PC-9 (cell line): ENCODE results near the gene SH3RF3. TPM values are rescaled to one million over a fixed set of nuclear protein-coding genes. Genes with fewer than 3 reads are reported as not detected.

Experiments
- BruUV-seq: library from RNA; stranded (reverse); fragments of 400-500 nt; replicated peaks from 2 replicates; lab custom pipeline; 2021; lab: Mats Ljungman, UMichigan
- CTCF ChIA-PET: fragments of 300-600 bp; sonication (Branson Sonifier 250); formaldehyde crosslinking; loops from one replicate; lab custom pipeline; 2022; ENCODE audit warnings: antibody characterized with exemption; lab: Charles Lee
- POLR2A ChIA-PET: fragments of 300-600 bp; sonication (Branson Sonifier 250); formaldehyde crosslinking; loops from one replicate; lab custom pipeline; 2022; ENCODE audit warnings: antibody characterized with exemption; ENCODE audit not compliant: unreplicated experiment; lab: Charles Lee
- DNase-seq, 2 experiments: peaks; one replicate each; pipeline versions ENCODE4 v3.0.0 to v3.0.0-alpha.2; 2015 to 2022; ENCODE audit warnings: mixed read lengths in 1 of 2
- H2AFZ ChIP-seq: fragments of 200-600 bp; sonication (generic); 2 replicates; pipeline ENCODE4 v1.8.1; 2017; ENCODE audit warnings: antibody characterized with exemption
- H3F3A ChIP-seq: fragments of 200-600 bp; sonication (generic); 2 replicates; pipeline ENCODE4 v1.8.1; 2017; ENCODE audit warnings: antibody characterized with exemption, mild to moderate bottlenecking, low read depth; ENCODE audit not compliant: insufficient read depth
- H3K27ac ChIP-seq: fragments of 200-600 bp; sonication (generic); 2 replicates; pipeline ENCODE4 v1.6.1; 2016; ENCODE audit warnings: mixed run types
- H3K27me3 ChIP-seq: fragments of 200-600 bp; sonication (generic); 2 replicates; pipeline ENCODE4 v1.6.1; 2016; ENCODE audit warnings: low read depth, mixed run types; ENCODE audit not compliant: insufficient read depth
- H3K36me3 ChIP-seq: fragments of 200-600 bp; sonication (generic); 2 replicates; pipeline ENCODE4 v1.6.1; 2016; ENCODE audit warnings: low read depth, mixed run types
- H3K4me1 ChIP-seq: fragments of 200-600 bp; sonication (generic); replicated peaks from 2 replicates; pipeline ENCODE4 v1.6.1; 2016; ENCODE audit warnings: mixed run types; ENCODE audit not compliant: insufficient read depth
- H3K4me2 ChIP-seq: fragments of 200-600 bp; sonication (generic); 2 replicates; pipeline ENCODE4 v1.6.1; 2017; ENCODE audit warnings: mixed run types
- H3K4me3 ChIP-seq: fragments of 200-600 bp; sonication (generic); 2 replicates; pipeline ENCODE4 v1.6.1; 2016; ENCODE audit warnings: mixed run types
- H3K79me2 ChIP-seq: fragments of 200-600 bp; sonication (generic); 2 replicates; pipeline ENCODE4 v1.6.1; 2017; ENCODE audit warnings: low read depth, mixed run types
- H3K9me2 ChIP-seq: fragments of 200-600 bp; sonication (generic); 2 replicates; pipeline ENCODE4 v1.8.1; 2017; ENCODE audit warnings: mild to moderate bottlenecking; ENCODE audit not compliant: insufficient read depth
- H3K9me3 ChIP-seq: fragments of 200-600 bp; sonication (generic); 2 replicates; pipeline ENCODE4 v1.8.1; 2016; ENCODE audit warnings: low read depth; ENCODE audit not compliant: insufficient read depth
- H4K20me1 ChIP-seq: fragments of 200-600 bp; sonication (generic); 2 replicates; pipeline ENCODE4 v1.8.1; 2017; ENCODE audit not compliant: insufficient read depth
- CTCF ChIP-seq: fragments of 200-600 bp; sonication (generic); conservative IDR thresholded peaks from 2 replicates; pipeline ENCODE4 v1.6.1; 2017; ENCODE audit warnings: mixed run types, antibody characterized with exemption, mild to moderate bottlenecking, moderate library complexity
- EZH2 ChIP-seq: fragments of 200-600 bp; sonication (generic); IDR thresholded peaks from 2 replicates; pipeline ENCODE4 v1.8.0; 2017; ENCODE audit warnings: antibody characterized with exemption, low read depth
- intact Hi-C: fragments of 100-400 bp; cut with micrococcal nuclease; formaldehyde crosslinking; loops from one replicate; pipeline ENCODE4 v1.10.0; 2022; ENCODE audit not compliant: unreplicated experiment
- total RNA-seq: library from RNA; stranded (reverse); gene quantifications from 2 replicates; pipeline ENCODE4 v1.2.3, GENCODE V29; 2021

Gene SH3RF3
- total RNA-seq, 1 experiment from 2014 or later, result 6.1 TPM

- H3K4me2 ChIP-seq, result no peak overlapping the region
- H3K79me2 ChIP-seq, result peaks cover 14% of the 10 kb centered on the region; the same call in 1 of the 2 replicates
- no peaks in the 10 kb centered on the region for H3K27me3 ChIP-seq
- H3K4me3 ChIP-seq, result no peak overlapping the region
- intact Hi-C loops, result no loop called here
- BruUV-seq, result no TSS peak
- H3K9me2 ChIP-seq, result no peaks in the 10 kb centered on the region
- peaks cover 10% of the 10 kb centered on the region; the same call in 1 of the 2 replicates for H3F3A ChIP-seq
- ChIA-PET POLR2A (no interaction called here), CTCF (no interaction called here)
- no peak for DNase-seq
- TF ChIP-seq CTCF (no peak), EZH2 (no peak)
- H3K27ac ChIP-seq, result no peak overlapping the region
- no peak overlapping the region for H2AFZ ChIP-seq
- no peaks in the 10 kb centered on the region for H3K36me3 ChIP-seq
- H3K4me1 ChIP-seq, result peaks cover 26% of the 10 kb centered on the region
- no peaks in the 10 kb centered on the region for H4K20me1 ChIP-seq
- H3K9me3 ChIP-seq, result no peaks in the 10 kb centered on the region
Observed at GRCh38 chr2:109272461-109272860, 143.5 kb downstream of the SH3RF3 start.

GRCh38 chr2:109275120-109276012 is 146.4 kb downstream of the SH3RF3 start:
- Histone ChIP-seq H3K36me3 (no peaks in the 10 kb centered on the region), H3K27ac (no peak overlapping the region), H3K9me3 (no peaks in the 10 kb centered on the region), H3K4me3 (no peak overlapping the region), H4K20me1 (no peaks in the 10 kb centered on the region), H3K4me2 (no peak overlapping the region), H2AFZ (no peak overlapping the region), H3F3A (peaks cover 4% of the 10 kb centered on the region; the same call in 1 of the 2 replicates), H3K9me2 (no peaks in the 10 kb centered on the region; the same call in 1 of the 2 replicates), H3K4me1 (peaks cover 22% of the 10 kb centered on the region), H3K79me2 (0 out of 2 replicates have a peak, but pooled peaks cover 14% of the 10 kb centered on the region), H3K27me3 (no peaks in the 10 kb centered on the region)
- BruUV-seq, result no TSS peak
- CTCF ChIA-PET, result no interaction called here
- intact Hi-C loops, result no loop called here
- TF ChIP-seq EZH2 (no peak), CTCF (no peak)
- POLR2A ChIA-PET, result no interaction called here
- no peak for DNase-seq

- ChIA-PET CTCF (no interaction called here), POLR2A (no interaction called here)
- no peak overlapping the region for H3K4me2 ChIP-seq
- no peak overlapping the region for H3K4me3 ChIP-seq
- intact Hi-C loops, result no loop called here
- H3K4me1 ChIP-seq, result peaks cover 18% of the 10 kb centered on the region
- H4K20me1 ChIP-seq, result peaks cover 8% of the 10 kb centered on the region; the same call in 1 of the 2 replicates
- H3K27me3 ChIP-seq, result no peaks in the 10 kb centered on the region
- BruUV-seq, result no TSS peak
- TF ChIP-seq EZH2, result no peak
- no peak for TF ChIP-seq CTCF
- no peaks in the 10 kb centered on the region for H3F3A ChIP-seq
- H3K9me3 ChIP-seq, result no peaks in the 10 kb centered on the region
- no peak overlapping the region for H2AFZ ChIP-seq
- DNase-seq, result no peak
- no peak overlapping the region for H3K27ac ChIP-seq
- H3K79me2 ChIP-seq, result 0 out of 2 replicates have a peak, but pooled peaks cover 7% of the 10 kb centered on the region
- no peaks in the 10 kb centered on the region for H3K36me3 ChIP-seq
- no peaks in the 10 kb centered on the region; the same call in 1 of the 2 replicates for H3K9me2 ChIP-seq
Observed at GRCh38 chr2:109277406-109277805, 148.4 kb downstream of the SH3RF3 start.
